Breast epithelium (tissue), 3 donors: ENCODE results near the gene AFF4.

ENCODE experiments used
- POLR2AphosphoS5 ChIP-seq, 3 donors: sonication (generic); formaldehyde crosslinking; IDR thresholded peaks; one replicate each; pipeline ENCODE4 v1.6.1; 2017; ENCODE audit warnings: antibody characterized with exemption in 3 of 3
- TF ChIP-seq, protein P1 (sequence below), 3 donors: fragments of 450-650 bp; IDR thresholded peaks; one replicate each; pipeline ENCODE4 v1.5.1; 2016 to 2017; ENCODE audit warnings: antibody characterized with exemption in 3 of 3, mild to moderate bottlenecking in 3 of 3, moderate library complexity in 3 of 3

DNA sequence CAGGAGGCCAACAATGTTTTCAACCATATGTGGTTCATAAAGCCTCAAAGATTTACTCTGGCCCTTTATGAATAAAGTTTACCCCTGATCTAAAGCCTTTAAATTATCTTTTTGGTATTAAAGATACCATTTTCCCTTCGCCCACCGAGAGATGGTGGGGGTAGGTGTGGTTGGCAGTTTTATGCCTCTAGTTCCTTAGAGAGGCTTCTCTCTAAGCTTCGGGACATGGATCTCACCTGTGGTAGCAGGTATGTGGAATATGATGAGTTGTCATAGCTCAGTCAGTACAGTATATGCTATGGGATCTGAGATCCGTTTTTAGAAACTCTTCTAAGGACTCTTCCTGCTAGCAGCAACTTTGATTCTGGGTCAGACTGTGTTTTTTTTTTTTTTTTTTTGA, 94.7 kb downstream of the AFF4 start:
- no peak for TF ChIP-seq POLR2AphosphoS5 (IDR thresholded peaks at IDR 0.05)
- TF ChIP-seq, protein P1, sequence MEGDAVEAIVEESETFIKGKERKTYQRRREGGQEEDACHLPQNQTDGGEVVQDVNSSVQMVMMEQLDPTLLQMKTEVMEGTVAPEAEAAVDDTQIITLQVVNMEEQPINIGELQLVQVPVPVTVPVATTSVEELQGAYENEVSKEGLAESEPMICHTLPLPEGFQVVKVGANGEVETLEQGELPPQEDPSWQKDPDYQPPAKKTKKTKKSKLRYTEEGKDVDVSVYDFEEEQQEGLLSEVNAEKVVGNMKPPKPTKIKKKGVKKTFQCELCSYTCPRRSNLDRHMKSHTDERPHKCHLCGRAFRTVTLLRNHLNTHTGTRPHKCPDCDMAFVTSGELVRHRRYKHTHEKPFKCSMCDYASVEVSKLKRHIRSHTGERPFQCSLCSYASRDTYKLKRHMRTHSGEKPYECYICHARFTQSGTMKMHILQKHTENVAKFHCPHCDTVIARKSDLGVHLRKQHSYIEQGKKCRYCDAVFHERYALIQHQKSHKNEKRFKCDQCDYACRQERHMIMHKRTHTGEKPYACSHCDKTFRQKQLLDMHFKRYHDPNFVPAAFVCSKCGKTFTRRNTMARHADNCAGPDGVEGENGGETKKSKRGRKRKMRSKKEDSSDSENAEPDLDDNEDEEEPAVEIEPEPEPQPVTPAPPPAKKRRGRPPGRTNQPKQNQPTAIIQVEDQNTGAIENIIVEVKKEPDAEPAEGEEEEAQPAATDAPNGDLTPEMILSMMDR (IDR thresholded peaks at IDR 0.05): no peak
